H1 (cell line): Measurements from ENCODE around the gene KRT4. TPM values are rescaled to one million over a fixed set of nuclear protein-coding genes. Genes with fewer than 3 reads are reported as not detected.

ENCODE experiments used
- CTCF ChIA-PET: fragments of 300-600 bp; sonication (Branson Sonifier 250); formaldehyde crosslinking; loops from one replicate; lab custom pipeline; 2021; ENCODE audit not compliant: partially characterized antibody; lab: Charles Lee
- POLR2A ChIA-PET: fragments of 300-600 bp; sonication (Branson Sonifier 250); formaldehyde crosslinking; loops from one replicate; lab custom pipeline; 2021; ENCODE audit warnings: inconsistent platforms; ENCODE audit not compliant: partially characterized antibody; lab: Charles Lee
- DNase-seq, 2 experiments: peaks; one replicate each; pipeline versions ENCODE4 v3.0.0 to v3.0.0-alpha.2; 2010 to 2022; ENCODE audit warnings: low spot score in 2 of 2, low read depth in 1 of 2, mixed read lengths in 1 of 2
- FAIRE-seq: peaks from 2 replicates; lab custom pipeline; 2011; peaks lifted over from hg19 to GRCh38; lab: Jason Lieb, UNC
- H2AFZ ChIP-seq: 2 replicates; pipeline ENCODE4 v1.8.1; 2012; ENCODE audit warnings: low read length, inconsistent platforms
- H2AK5ac ChIP-seq: 2 replicates; pipeline ENCODE4 v1.6.1; 2013; ENCODE audit warnings: low read depth, low read length
- H2BK120ac ChIP-seq: replicated peaks from 2 replicates; pipeline ENCODE3; 2013; ENCODE audit warnings: low read depth, low read length, inconsistent platforms
- H2BK12ac ChIP-seq: 2 replicates; pipeline ENCODE4 v1.6.1; 2013; ENCODE audit warnings: low read depth, low read length
- H2BK15ac ChIP-seq: 2 replicates; pipeline ENCODE4 v1.6.1; 2013; ENCODE audit warnings: low read length
- H2BK20ac ChIP-seq: 2 replicates; pipeline ENCODE4 v1.6.1; 2013; ENCODE audit warnings: low read length
- H2BK5ac ChIP-seq: 2 replicates; pipeline ENCODE4 v1.6.1; 2013; ENCODE audit warnings: low read depth, low read length
- H3K14ac ChIP-seq: 2 replicates; pipeline ENCODE4 v1.6.1; 2013; ENCODE audit warnings: inconsistent platforms; ENCODE audit not compliant: insufficient read length
- H3K18ac ChIP-seq: 2 replicates; pipeline ENCODE4 v1.6.1; 2013; ENCODE audit warnings: low read length; ENCODE audit errors: extremely low read depth
- H3K23ac ChIP-seq: 2 replicates; pipeline ENCODE4 v1.6.1; 2013; ENCODE audit warnings: inconsistent platforms; ENCODE audit not compliant: insufficient read length
- H3K23me2 ChIP-seq: 2 replicates; pipeline ENCODE4 v1.6.1; 2013; ENCODE audit warnings: low read depth, low read length
- H3K27ac ChIP-seq: 2 replicates; pipeline ENCODE4 v1.6.1; 2011; ENCODE audit warnings: low read depth, low read length, inconsistent platforms
- H3K27me3 ChIP-seq, 4 experiments: replicated peaks in 1 of 4; 1 replicate in 1 of 4; 2 replicates in 3 of 4; pipeline versions ENCODE4 v1.6.1 to v1.8.1; 2011 to 2013; ENCODE audit warnings: low read length in 3 of 4, mild to moderate bottlenecking in 3 of 4, inconsistent platforms in 2 of 4, mixed read lengths in 2 of 4, moderate library complexity in 1 of 4; ENCODE audit not compliant: control insufficient read depth in 3 of 4, insufficient read depth in 3 of 4; ENCODE audit errors: extremely low read depth in 1 of 4
- H3K36me3 ChIP-seq, 4 experiments: 2 replicates each; pipeline versions ENCODE4 v1.6.1 to v1.8.1; 2011 to 2013; ENCODE audit warnings: mild to moderate bottlenecking in 4 of 4, low read length in 3 of 4, moderate library complexity in 2 of 4, control low read depth in 1 of 4, inconsistent platforms in 1 of 4; ENCODE audit not compliant: insufficient read depth in 4 of 4, control insufficient read depth in 2 of 4
- H3K4ac ChIP-seq: replicated peaks from 2 replicates; pipeline ENCODE3; 2013; ENCODE audit warnings: low read length, low read depth, mixed read lengths, inconsistent platforms; ENCODE audit not compliant: insufficient read length
- H3K4me1 ChIP-seq, 4 experiments: replicated peaks in 1 of 4; 1 replicate in 1 of 4; 2 replicates in 3 of 4; pipeline versions ENCODE4 v1.6.1 to v1.8.1; 2011 to 2013; ENCODE audit warnings: low read length in 3 of 4, inconsistent platforms in 2 of 4, mixed read lengths in 1 of 4; ENCODE audit not compliant: insufficient read depth in 4 of 4, control insufficient read depth in 3 of 4
- H3K4me2 ChIP-seq, 2 experiments: 2 replicates each; pipeline versions ENCODE4 v1.6.1 to v1.8.1; 2011 to 2013; ENCODE audit warnings: low read depth in 2 of 2, low read length in 2 of 2, control low read depth in 1 of 2, inconsistent platforms in 1 of 2, mild to moderate bottlenecking in 1 of 2; ENCODE audit not compliant: insufficient read depth in 1 of 2
- H3K4me3 ChIP-seq, 4 experiments: fragments of 200-600, 300-600 bp in 1 of 4; sonication (generic), shearing (Covaris generic), sonication (Bioruptor Twin) in 1 of 4; 2 replicates each; pipeline versions ENCODE4 v1.5.1 to v1.8.1; 2011 to 2016; ENCODE audit warnings: low read length in 4 of 4, low read depth in 3 of 4, control low read depth in 2 of 4, inconsistent platforms in 2 of 4, mild to moderate bottlenecking in 2 of 4, mixed read lengths in 1 of 4, moderate library complexity in 1 of 4; ENCODE audit not compliant: insufficient read depth in 2 of 4; ENCODE audit errors: extremely low read depth in 1 of 4
- H3K56ac ChIP-seq: replicated peaks from 2 replicates; pipeline ENCODE3; 2013; ENCODE audit warnings: low read depth, mild to moderate bottlenecking, mixed read lengths, low read length, inconsistent platforms; ENCODE audit not compliant: insufficient read length
- H3K79me1 ChIP-seq: 2 replicates; pipeline ENCODE4 v1.6.1; 2013; ENCODE audit warnings: low read depth, low read length, control low read depth
- H3K79me2 ChIP-seq, 2 experiments: 2 replicates each; pipeline versions ENCODE4 v1.6.1 to v1.8.1; 2012 to 2013; ENCODE audit warnings: low read length in 2 of 2, mild to moderate bottlenecking in 2 of 2, inconsistent platforms in 1 of 2; ENCODE audit not compliant: insufficient read depth in 2 of 2, control insufficient read depth in 1 of 2
- H3K9ac ChIP-seq, 4 experiments: replicated peaks in 1 of 4; 1 replicate in 1 of 4; 2 replicates in 3 of 4; pipeline versions ENCODE4 v1.6.1 to v1.8.1; 2011 to 2013; ENCODE audit warnings: low read depth in 3 of 4, low read length in 3 of 4, control low read depth in 2 of 4, mild to moderate bottlenecking in 2 of 4, moderate library complexity in 2 of 4, inconsistent platforms in 1 of 4; ENCODE audit errors: extremely low read depth in 1 of 4
- H3K9me3 ChIP-seq, 2 experiments: 2 replicates each; pipeline versions ENCODE4 v1.6.1 to v1.8.1; 2012 to 2013; ENCODE audit warnings: mild to moderate bottlenecking in 2 of 2, moderate library complexity in 2 of 2, control low read depth in 1 of 2, inconsistent platforms in 1 of 2, low read depth in 1 of 2, low read length in 1 of 2, mixed read lengths in 1 of 2; ENCODE audit not compliant: insufficient read depth in 2 of 2
- H4K20me1 ChIP-seq, 2 experiments: replicated peaks in 1 of 2; 2 replicates each; pipeline versions ENCODE3 to v1.8.1; 2011 to 2013; ENCODE audit warnings: inconsistent platforms in 2 of 2, low read length in 2 of 2, mild to moderate bottlenecking in 1 of 2; ENCODE audit not compliant: insufficient read depth in 2 of 2, control insufficient read depth in 1 of 2
- H4K5ac ChIP-seq: 2 replicates; pipeline ENCODE4 v1.6.1; 2013; ENCODE audit warnings: low read length, low read depth, mixed read lengths, inconsistent platforms; ENCODE audit not compliant: insufficient read length
- H4K8ac ChIP-seq: 2 replicates; pipeline ENCODE4 v1.8.0; 2013; ENCODE audit warnings: mild to moderate bottlenecking, moderate library complexity, low read length, inconsistent platforms; ENCODE audit not compliant: insufficient read depth; ENCODE audit errors: extremely low read depth
- H4K91ac ChIP-seq: replicated peaks from 2 replicates; pipeline ENCODE3; 2013; ENCODE audit warnings: low read length, mixed read lengths, inconsistent platforms; ENCODE audit not compliant: insufficient read length
- ASH2L ChIP-seq: fragments of 200-600, 300-600 bp; sonication (generic); IDR thresholded peaks from one replicate; pipeline ENCODE4 v1.7.1; 2017; ENCODE audit warnings: low read length
- CEBPB ChIP-seq: IDR thresholded peaks from 2 replicates; pipeline ENCODE4 v1.6.1; 2012; ENCODE audit warnings: low read depth, low read length
- HDAC6 ChIP-seq: IDR thresholded peaks from one replicate; pipeline ENCODE4 v1.7.1; 2012; ENCODE audit warnings: low read depth, mild to moderate bottlenecking, inconsistent platforms, low read length, moderate library complexity
- POLR2A ChIP-seq, 2 experiments: IDR thresholded peaks; 1 replicate in 1 of 2; 2 replicates in 1 of 2; pipeline ENCODE4 v1.6.1; 2011; ENCODE audit warnings: low read depth in 2 of 2, low read length in 2 of 2, mild to moderate bottlenecking in 2 of 2; ENCODE audit errors: control extremely low read depth in 1 of 2
- POLR2AphosphoS5 ChIP-seq: IDR thresholded peaks from 2 replicates; pipeline ENCODE4 v1.6.1; 2011; ENCODE audit warnings: low read depth, low read length
- POU5F1 ChIP-seq: IDR thresholded peaks from 2 replicates; pipeline ENCODE4 v1.6.1; 2011; ENCODE audit warnings: low read depth, mild to moderate bottlenecking, low read length, moderate library complexity
- RBBP5 ChIP-seq: IDR thresholded peaks from 2 replicates; pipeline ENCODE4 v1.7.1; 2012; ENCODE audit warnings: low read depth, mild to moderate bottlenecking, inconsistent platforms, low read length, moderate library complexity, borderline replicate concordance
- SAP30 ChIP-seq: fragments of 300-600 bp; sonication (generic); IDR thresholded peaks from 2 replicates; pipeline ENCODE4 v1.7.1; 2012; ENCODE audit warnings: low read length, moderate library complexity, mild to moderate bottlenecking, inconsistent platforms; ENCODE audit not compliant: insufficient read depth, insufficient replicate concordance
- TAF1 ChIP-seq: IDR thresholded peaks from 2 replicates; pipeline ENCODE4 v1.6.1; 2011; ENCODE audit warnings: mild to moderate bottlenecking, low read depth, low read length
- WGBS, 2 experiments: shearing (Covaris generic) in 1 of 2; methylation state at CpG; one replicate each; pipeline versions ENCODE4 v1.1.6 to v1.1.7; 2013 to 2015; ENCODE audit warnings: low lambda C conversion rate in 2 of 2, mixed read lengths in 2 of 2, inconsistent platforms in 1 of 2, low coverage in 1 of 2, missing lambda C conversion rate in 1 of 2; ENCODE audit not compliant: insufficient replicate concordance in 2 of 2, insufficient coverage in 1 of 2, insufficient read length in 1 of 2; ENCODE audit errors: extremely low coverage in 1 of 2, missing lambda C conversion rate in 1 of 2; 5-methylcytosine and 5-hydroxymethylcytosine counted together
- polyA plus RNA-seq, 7 experiments: library from polyadenylated mRNA; depleted of rRNA in 3 of 7; stranded (reverse) in 5 of 7; unstranded in 2 of 7; fragments of >200 nt in 5 of 7; fragments of 200-250 nt in 2 of 7; gene quantifications; 1 replicate in 5 of 7; 2 replicates in 1 of 7; 4 replicates in 1 of 7; pipeline versions ENCODE4 v1.2.1 to v1.2.3, GENCODE V29; 2011 to 2013; ENCODE audit warnings: missing spikeins in 2 of 7, mixed read lengths in 2 of 7
- total RNA-seq: library from RNA; stranded (reverse); fragmentation: NEBNext Ultra II Directional; extraction: Animal tissue kit (Norgen Biotek cat#: 25700); gene quantifications from 2 replicates; pipeline ENCODE4 v1.2.1, GENCODE V29; 2021

Gene KRT4
- total and polyA plus RNA-seq, 2 of the 8 experiments (the other 6 are each of a cell fraction or from before 2014, with no cell fraction given) = not detected

GRCh38 chr12:52821071-52821730 lies 7.3 kb upstream of the KRT4 start:
- no peak overlapping the region for H4K91ac ChIP-seq
- H2AK5ac ChIP-seq = no peak overlapping the region
- no peak overlapping the region for H3K23ac ChIP-seq
- 0 out of 7 replicates have a peak, but pooled peaks cover 0 to 2% (median 0%) of the 10 kb centered on the region in 4 experiments for H3K27me3 ChIP-seq
- FAIRE-seq = no peak
- H4K20me1 ChIP-seq = no peaks in the 10 kb centered on the region
- no peak overlapping the region for H3K4me2 ChIP-seq
- H4K8ac ChIP-seq = no peak overlapping the region
- H3K9ac ChIP-seq = no peak overlapping the region
- no peak overlapping the region for H3K4me3 ChIP-seq
- no peak overlapping the region for H3K18ac ChIP-seq
- no peak overlapping the region for H3K27ac ChIP-seq
- no peak overlapping the region for H3K14ac ChIP-seq
- H2BK20ac ChIP-seq = no peak overlapping the region
- no peak overlapping the region for H3K4ac ChIP-seq
- no peaks in the 10 kb centered on the region for H3K79me2 ChIP-seq
- WGBS, 2 experiments = 86% methylated on average over 3 of the region's 4 CpGs; no CpG with 5 or more reads in 1 of the 2 experiments
- no peak overlapping the region for H4K5ac ChIP-seq
- H2BK120ac ChIP-seq = no peak overlapping the region
- H2BK12ac ChIP-seq = no peak overlapping the region
- no peak overlapping the region for H2BK15ac ChIP-seq
- TF ChIP-seq HDAC6 (no peak), RBBP5 (no peak), CEBPB (no peak), POLR2AphosphoS5 (no peak), ASH2L (no peak), SAP30 (no peak), POLR2A (IDR thresholded peaks at IDR 0.05; ENCODE audit: control extremely low read depth in 1 of 2, low read depth in 2 of 2, low read length in 2 of 2) (no peak), POU5F1 (no peak), TAF1 (no peak)
- no peak overlapping the region for H3K56ac ChIP-seq
- POLR2A ChIA-PET = no interaction called here
- no peak for DNase-seq
- H2AFZ ChIP-seq = no peak overlapping the region
- no peaks in the 10 kb centered on the region for H3K4me1 ChIP-seq
- no peaks in the 10 kb centered on the region for H3K36me3 ChIP-seq
- H3K9me3 ChIP-seq = no peaks in the 10 kb centered on the region
- peak overlapping the region; percentile 47; the same call in 1 of the 2 replicates for H2BK5ac ChIP-seq
- no peaks in the 10 kb centered on the region for H3K23me2 ChIP-seq
- H3K79me1 ChIP-seq = no peaks in the 10 kb centered on the region
- CTCF ChIA-PET = interaction anchor here (1.1 to 2.0 kb wide), 6 partner anchors 18 to 235 kb away, joined by 3 to 7 read pairs (median 3); no protein-coding TSS in a partner anchor
